Activated T-cell treated with anti-CD3 and anti-CD28 coated beads, Interleukin-2, amount 50 U/mL, for 4 hours (primary cell): ENCODE data around the gene IFIH1. TPM values are rescaled to one million over a fixed set of nuclear protein-coding genes. Genes with fewer than 3 reads are reported as not detected.

Experiments used
- ATAC-seq, 2 donors: fragments of 200-7000 bp; cut with Tn5 transposase; one replicate each; pipeline ENCODE4 v1.10.0; 2021
- DNase-seq: peaks from one replicate; pipeline ENCODE4 v3.0.0-alpha.2; 2020
- H3K27me3 Mint-ChIP-seq: one replicate; pipeline ENCODE4 v1.8.0; 2021; ENCODE audit warnings: low read depth, mixed read lengths
- H3K36me3 Mint-ChIP-seq: one replicate; pipeline ENCODE4 v1.8.0; 2022; ENCODE audit warnings: mixed read lengths; ENCODE audit not compliant: insufficient read depth
- H3K4me1 Mint-ChIP-seq: one replicate; pipeline ENCODE4 v1.8.0; 2021; ENCODE audit warnings: low read depth, mixed read lengths
- H3K4me3 Mint-ChIP-seq: one replicate; pipeline ENCODE4 v1.8.0; 2021; ENCODE audit warnings: mild to moderate bottlenecking, moderate library complexity, mixed read lengths
- H3K9me3 Mint-ChIP-seq: one replicate; pipeline ENCODE4 v1.8.0; 2021; ENCODE audit warnings: mixed read lengths
- total RNA-seq, 3 donors: library from RNA; stranded (reverse); gene quantifications; one replicate each; pipeline ENCODE4 v1.2.1, GENCODE V29; 2021

The IFIH1 gene
- total RNA-seq, 3 donors from 2014 or later: 12.8 to 17.2 (median 12.8) TPM

DNA sequence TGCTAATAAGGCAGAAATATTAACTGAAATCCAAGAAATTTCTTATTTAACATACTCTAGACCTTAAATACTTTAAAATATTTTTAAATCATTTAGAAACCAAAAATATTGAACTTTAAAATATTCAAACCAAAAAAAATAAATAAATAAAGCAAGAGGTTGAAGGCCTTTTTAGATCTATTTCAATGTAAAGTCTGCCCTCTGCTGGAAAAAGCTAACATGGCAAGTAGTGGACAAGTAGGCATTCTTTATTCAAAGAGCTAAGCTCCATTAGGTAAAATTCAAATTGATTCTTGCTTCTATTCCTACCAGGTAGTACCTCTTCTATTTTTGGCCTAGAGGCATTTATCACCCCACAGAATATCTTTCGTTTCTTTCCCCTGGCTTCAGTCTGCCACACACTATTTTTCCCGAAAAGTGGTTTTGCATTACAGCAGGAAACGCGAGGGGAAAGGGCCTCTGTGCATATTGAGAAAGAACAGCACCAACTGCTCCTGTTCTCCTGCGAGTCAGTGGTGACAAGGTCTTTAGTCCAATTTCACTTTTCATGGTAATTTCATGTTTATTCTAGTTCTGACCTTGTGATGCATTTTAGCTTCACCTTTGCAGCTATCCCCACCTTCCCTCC is 20.4 kb downstream of the IFIH1 start:
- H3K36me3 Mint-ChIP-seq: peaks cover 4% of the 10 kb centered on the region
- H3K4me3 Mint-ChIP-seq: no peak overlapping the region
- DNase-seq: peak; percentile 42
- no peak for ATAC-seq
- no peaks in the 10 kb centered on the region for H3K27me3 Mint-ChIP-seq
- H3K9me3 Mint-ChIP-seq: no peaks in the 10 kb centered on the region
- H3K4me1 Mint-ChIP-seq: no peaks in the 10 kb centered on the region

- Mint-ChIP-seq H3K36me3 (peaks cover 14% of the 10 kb centered on the region), H3K4me3 (no peak overlapping the region), H3K9me3 (no peaks in the 10 kb centered on the region), H3K27me3 (no peaks in the 10 kb centered on the region), H3K4me1 (no peaks in the 10 kb centered on the region)
- ATAC-seq (no peak), DNase-seq (no peak)
Observed at GRCh38 chr2:162295009-162295408, 23.5 kb downstream of the IFIH1 start.

GRCh38 chr2:162293122-162293786 is 25.2 kb downstream of the IFIH1 start:
- DNase-seq (no peak), ATAC-seq (no peak)
- Mint-ChIP-seq H3K4me1 (no peaks in the 10 kb centered on the region), H3K9me3 (no peaks in the 10 kb centered on the region), H3K4me3 (no peak overlapping the region), H3K36me3 (peaks cover 15% of the 10 kb centered on the region), H3K27me3 (no peaks in the 10 kb centered on the region)

DNA sequence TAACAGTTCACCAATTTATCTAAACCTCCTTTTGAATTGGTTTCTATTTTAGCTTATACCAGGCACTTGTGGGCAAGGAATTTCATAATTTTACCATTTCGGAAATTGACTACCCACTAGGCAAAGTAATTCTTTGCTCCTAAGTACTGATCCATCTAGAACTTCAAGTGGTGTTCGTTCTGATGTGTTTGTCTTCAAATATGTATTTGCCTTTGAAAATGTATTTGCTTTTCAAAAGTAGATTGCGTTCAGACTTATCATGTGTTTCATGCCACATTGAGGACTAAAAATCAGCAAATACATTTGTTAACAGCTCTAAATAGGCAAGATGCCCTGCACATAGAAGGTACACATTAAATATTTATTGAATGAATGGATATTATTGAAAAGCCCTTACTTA is 26.7 kb downstream of the IFIH1 start:
- Mint-ChIP-seq H3K4me3 (no peak overlapping the region), H3K27me3 (no peaks in the 10 kb centered on the region), H3K9me3 (no peaks in the 10 kb centered on the region), H3K4me1 (no peaks in the 10 kb centered on the region), H3K36me3 (peaks cover 19% of the 10 kb centered on the region)
- ATAC-seq (no peak), DNase-seq (no peak)

DNA sequence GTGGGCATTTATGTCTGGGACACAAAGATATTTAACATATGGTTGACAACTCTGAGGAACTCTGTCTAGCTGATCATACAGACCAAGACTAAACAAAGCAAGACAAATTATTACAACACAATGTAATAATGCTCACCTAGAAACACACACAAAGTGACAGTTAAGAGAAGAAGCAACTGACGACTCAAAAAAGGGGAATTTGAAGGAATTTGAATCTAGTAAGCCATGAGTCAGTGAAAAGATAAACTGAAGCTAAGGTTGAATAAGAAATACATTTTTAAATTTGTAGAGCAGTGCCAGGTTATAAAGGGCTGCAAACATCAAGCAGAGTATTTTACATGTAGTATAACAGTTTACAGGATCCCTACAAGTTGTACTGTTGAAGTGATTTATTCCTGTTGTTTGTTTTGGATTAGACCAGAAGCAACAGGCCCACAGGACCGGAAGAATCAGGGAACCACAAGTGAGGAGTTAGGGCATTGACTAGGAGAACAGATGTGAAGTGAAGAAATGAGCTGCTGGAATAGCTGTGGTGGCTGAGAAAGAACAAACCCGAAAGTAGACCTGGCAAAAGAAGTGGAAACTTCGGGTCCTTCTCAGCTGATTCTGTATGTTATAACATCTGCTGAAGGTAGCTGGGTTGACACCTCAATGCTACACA is 35.6 kb downstream of the IFIH1 start:
- no peaks in the 10 kb centered on the region for H3K4me1 Mint-ChIP-seq
- H3K27me3 Mint-ChIP-seq: no peaks in the 10 kb centered on the region
- DNase-seq (no peak), ATAC-seq (no peak)
- H3K9me3 Mint-ChIP-seq: no peaks in the 10 kb centered on the region
- H3K4me3 Mint-ChIP-seq: no peak overlapping the region
- peaks cover 39% of the 10 kb centered on the region for H3K36me3 Mint-ChIP-seq

- no peak for DNase-seq
- no peak for ATAC-seq
- Mint-ChIP-seq H3K9me3 (no peaks in the 10 kb centered on the region), H3K27me3 (no peaks in the 10 kb centered on the region), H3K4me1 (no peaks in the 10 kb centered on the region), H3K36me3 (peaks cover 47% of the 10 kb centered on the region), H3K4me3 (no peak overlapping the region)
Observed at GRCh38 chr2:162280654-162281053, 37.8 kb downstream of the IFIH1 start.

DNA sequence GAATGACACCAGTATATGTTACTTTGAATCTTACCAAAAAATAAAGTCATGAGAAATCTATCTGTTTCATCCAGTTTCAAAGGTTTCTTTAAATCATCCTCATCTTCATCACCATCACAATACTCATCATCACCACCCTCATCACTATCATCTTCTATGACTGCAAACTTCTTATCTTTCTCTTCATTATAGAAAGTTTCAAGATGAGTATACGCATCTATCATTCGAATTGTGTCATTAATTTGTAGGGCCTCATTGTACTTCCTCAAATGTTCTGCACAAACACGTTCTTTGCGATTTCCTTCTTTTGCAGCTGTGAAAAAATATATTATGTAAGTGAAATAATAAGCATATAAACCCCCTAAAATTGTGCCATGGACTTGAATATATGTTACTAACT is 41.1 kb downstream of the IFIH1 start:
- H3K4me3 Mint-ChIP-seq: no peak overlapping the region
- H3K36me3 Mint-ChIP-seq: peaks cover 55% of the 10 kb centered on the region
- ATAC-seq (no peak), DNase-seq (no peak)
- H3K9me3 Mint-ChIP-seq: no peaks in the 10 kb centered on the region
- H3K27me3 Mint-ChIP-seq: no peaks in the 10 kb centered on the region
- H3K4me1 Mint-ChIP-seq: no peaks in the 10 kb centered on the region

DNA sequence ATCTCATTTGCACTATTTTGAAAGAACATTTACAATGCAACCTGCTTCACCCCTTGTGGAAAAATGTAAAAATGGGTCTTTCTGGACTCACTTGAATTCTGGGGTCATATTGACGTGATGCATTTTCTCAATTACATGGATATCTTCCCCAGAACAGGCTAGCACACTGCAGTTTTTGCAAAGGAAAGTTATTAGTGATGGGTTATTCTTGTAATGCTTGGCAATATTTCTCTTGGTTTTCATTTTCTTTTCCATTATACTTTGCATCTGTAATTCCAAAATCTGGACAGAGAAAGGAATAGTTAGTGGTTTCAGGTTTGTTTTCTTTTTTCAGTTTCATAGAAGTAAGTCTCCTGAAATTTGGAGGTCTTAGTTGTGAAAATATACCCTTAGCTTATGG is 50.5 kb downstream of the IFIH1 start:
- DNase-seq (no peak), ATAC-seq (no peak)
- no peaks in the 10 kb centered on the region for H3K4me1 Mint-ChIP-seq
- H3K36me3 Mint-ChIP-seq: peaks cover 49% of the 10 kb centered on the region
- H3K9me3 Mint-ChIP-seq: peaks cover 4% of the 10 kb centered on the region
- H3K4me3 Mint-ChIP-seq: no peak overlapping the region
- no peaks in the 10 kb centered on the region for H3K27me3 Mint-ChIP-seq

- DNase-seq (no peak), ATAC-seq (no peak)
- no peak overlapping the region for H3K4me3 Mint-ChIP-seq
- H3K9me3 Mint-ChIP-seq: peaks cover 4% of the 10 kb centered on the region
- H3K27me3 Mint-ChIP-seq: no peaks in the 10 kb centered on the region
- peaks cover 45% of the 10 kb centered on the region for H3K36me3 Mint-ChIP-seq
- no peaks in the 10 kb centered on the region for H3K4me1 Mint-ChIP-seq
Observed at GRCh38 chr2:162267496-162267895, 51.0 kb downstream of the IFIH1 start.

DNA sequence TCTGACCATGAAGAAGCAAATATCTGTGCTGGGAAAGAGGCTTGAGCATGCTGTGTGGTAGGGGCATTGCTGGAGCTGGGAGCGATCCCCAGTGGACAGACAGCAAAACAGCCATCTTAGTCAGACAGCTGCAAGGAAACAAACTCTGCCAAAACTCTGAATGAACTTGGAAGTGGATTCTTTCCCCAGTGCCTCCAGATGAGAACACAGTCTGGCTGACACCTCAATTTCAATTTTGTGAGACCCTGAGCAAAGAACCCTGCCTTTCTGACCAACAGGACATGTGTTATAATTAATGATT is 52.1 kb downstream of the IFIH1 start:
- H3K27me3 Mint-ChIP-seq: no peaks in the 10 kb centered on the region
- H3K4me3 Mint-ChIP-seq: no peak overlapping the region
- peaks cover 6% of the 10 kb centered on the region for H3K4me1 Mint-ChIP-seq
- DNase-seq: no peak
- H3K9me3 Mint-ChIP-seq: peaks cover 4% of the 10 kb centered on the region
- no peak for ATAC-seq
- peaks cover 35% of the 10 kb centered on the region for H3K36me3 Mint-ChIP-seq

DNA sequence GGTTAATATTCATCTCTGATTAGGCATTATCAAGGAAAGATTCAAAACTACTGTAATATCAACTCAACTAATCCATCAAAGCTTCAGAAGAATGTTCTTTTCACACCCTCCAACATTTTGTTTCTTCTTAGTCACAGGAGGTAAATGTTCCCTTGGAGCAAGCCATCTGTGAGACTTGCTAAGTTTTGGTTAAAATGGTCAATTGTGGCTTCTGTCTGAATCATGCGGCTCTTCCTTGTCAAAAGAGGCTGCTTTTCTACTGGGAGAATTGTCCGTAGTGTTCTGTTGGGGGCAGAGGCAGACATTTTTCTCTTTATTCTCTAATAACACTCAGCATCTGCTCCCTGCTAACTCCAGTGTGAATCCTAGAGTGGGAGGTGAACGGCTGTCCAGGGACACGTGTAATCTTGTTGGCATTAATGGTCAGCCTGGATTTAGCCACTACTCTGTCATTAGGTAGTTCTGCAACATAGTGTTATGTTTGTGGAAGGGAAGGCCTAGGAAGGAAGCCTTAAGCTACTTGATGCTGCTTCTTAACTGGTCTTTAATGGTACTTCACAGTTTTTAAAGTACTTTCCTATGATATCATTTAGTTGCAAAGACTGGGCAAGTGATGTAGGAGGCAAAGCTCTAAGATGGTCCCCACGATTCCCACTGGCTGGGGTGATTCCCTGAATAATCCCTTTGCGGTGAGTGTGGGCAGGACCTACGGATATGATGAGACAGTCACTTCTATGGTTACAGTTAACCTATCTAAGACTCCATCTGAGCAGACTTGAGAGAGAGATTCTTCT is 52.6 kb downstream of the IFIH1 start:
- H3K4me3 Mint-ChIP-seq: no peak overlapping the region
- H3K27me3 Mint-ChIP-seq: no peaks in the 10 kb centered on the region
- peaks cover 4% of the 10 kb centered on the region for H3K9me3 Mint-ChIP-seq
- ATAC-seq: no peak
- H3K4me1 Mint-ChIP-seq: peaks cover 12% of the 10 kb centered on the region
- H3K36me3 Mint-ChIP-seq: peaks cover 32% of the 10 kb centered on the region
- no peak for DNase-seq

- H3K4me3 Mint-ChIP-seq: no peak overlapping the region
Observed at GRCh38 chr2:162261032-162261945, 57.2 kb downstream of the IFIH1 start.

DNA sequence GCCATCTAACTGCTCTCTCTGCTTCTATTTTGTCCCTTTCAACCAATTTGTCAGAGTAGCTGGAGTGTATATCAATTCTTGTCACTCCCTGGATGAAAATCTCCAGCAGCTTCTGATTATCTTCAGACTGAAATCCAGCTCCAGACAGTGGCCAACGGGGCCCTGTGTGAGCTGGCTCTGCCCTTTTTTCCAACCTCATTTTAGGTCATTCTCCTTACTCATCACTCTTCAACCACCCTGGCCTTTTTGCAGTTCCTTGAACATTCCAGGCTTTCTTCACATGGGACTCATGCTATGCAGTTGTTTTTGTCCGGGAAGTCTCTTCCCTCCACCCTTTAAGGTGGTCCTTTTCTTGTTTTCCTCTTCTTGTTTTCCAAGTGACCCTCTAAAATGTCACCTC is 59.8 kb downstream of the IFIH1 start:
- Mint-ChIP-seq H3K36me3 (peaks cover 3% of the 10 kb centered on the region), H3K4me3 (no peak overlapping the region), H3K27me3 (peaks cover 7% of the 10 kb centered on the region), H3K4me1 (peaks cover 12% of the 10 kb centered on the region), H3K9me3 (peaks cover 4% of the 10 kb centered on the region)
- no peak for DNase-seq
- ATAC-seq: no peak

More at GRCh38 chr2:162261032-162261945, 57.2 kb downstream of the IFIH1 start:
- Mint-ChIP-seq H3K36me3 (peaks cover 12% of the 10 kb centered on the region), H3K9me3 (peaks cover 4% of the 10 kb centered on the region), H3K27me3 (peaks cover 7% of the 10 kb centered on the region), H3K4me1 (peaks cover 12% of the 10 kb centered on the region)
- ATAC-seq: no peak
- no peak for DNase-seq

GRCh38 chr2:162258169-162258568 is 60.3 kb downstream of the IFIH1 start:
- peaks cover 12% of the 10 kb centered on the region for H3K4me1 Mint-ChIP-seq
- no peak overlapping the region for H3K4me3 Mint-ChIP-seq
- peaks cover 7% of the 10 kb centered on the region for H3K27me3 Mint-ChIP-seq
- peaks cover under 1% of the 10 kb centered on the region for H3K36me3 Mint-ChIP-seq
- H3K9me3 Mint-ChIP-seq: peaks cover 2% of the 10 kb centered on the region
- DNase-seq (no peak), ATAC-seq (no peak)
